ENCODE measurements around the gene BLM.
"Not testable (repeated sequence)": the region's sequence is repeated elsewhere in the genome, so short reads cannot be mapped to it uniquely, and the experiment has no call there.

The BLM gene

DNA sequence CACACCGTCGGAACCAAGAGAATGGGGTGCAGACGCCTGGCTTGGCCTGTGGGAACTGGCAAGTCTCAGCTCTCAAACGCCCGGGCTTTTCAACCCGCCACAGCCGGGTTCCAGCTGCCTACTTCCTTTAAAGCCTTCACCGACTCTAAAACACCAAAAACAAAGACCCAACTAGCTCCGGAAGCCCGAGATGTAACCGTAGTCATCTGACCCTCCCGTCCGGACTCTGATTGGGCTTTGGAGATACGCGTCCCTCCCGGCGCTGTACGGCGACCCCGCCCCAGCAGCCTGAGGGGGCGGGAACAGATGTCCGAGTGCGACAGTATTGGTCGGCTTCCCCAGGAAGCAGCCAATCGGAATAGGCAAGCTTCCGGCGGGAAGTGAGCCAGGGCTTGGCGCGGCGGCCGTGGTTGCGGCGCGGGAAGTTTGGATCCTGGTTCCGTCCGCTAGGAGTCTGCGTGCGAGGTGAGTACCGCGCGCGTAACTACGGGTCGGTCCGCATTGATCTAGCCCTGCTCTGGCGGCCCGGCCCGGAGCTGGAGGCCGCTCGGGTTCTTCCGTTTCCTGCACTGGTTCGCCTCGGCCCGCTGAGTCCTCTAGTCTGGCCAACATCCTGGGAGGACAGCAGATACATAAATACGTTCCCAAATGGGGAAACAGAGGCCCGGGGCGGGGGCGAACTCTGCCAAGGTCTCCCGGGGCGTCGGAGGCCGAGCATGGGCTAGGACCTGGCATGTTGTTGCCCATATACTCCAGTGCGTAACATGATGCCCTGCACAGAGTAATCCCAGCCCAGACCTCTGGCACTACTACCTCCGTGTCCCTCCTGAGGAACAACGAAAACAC is at the start of gene BLM:
Gene BLM, plus strand, starts transcription at position 371 of the 846 bp plus-strand sequence. CDS start 30,047 bp downstream, outside the sequence.
- DNase-seq: peak; percentile 92

DNA sequence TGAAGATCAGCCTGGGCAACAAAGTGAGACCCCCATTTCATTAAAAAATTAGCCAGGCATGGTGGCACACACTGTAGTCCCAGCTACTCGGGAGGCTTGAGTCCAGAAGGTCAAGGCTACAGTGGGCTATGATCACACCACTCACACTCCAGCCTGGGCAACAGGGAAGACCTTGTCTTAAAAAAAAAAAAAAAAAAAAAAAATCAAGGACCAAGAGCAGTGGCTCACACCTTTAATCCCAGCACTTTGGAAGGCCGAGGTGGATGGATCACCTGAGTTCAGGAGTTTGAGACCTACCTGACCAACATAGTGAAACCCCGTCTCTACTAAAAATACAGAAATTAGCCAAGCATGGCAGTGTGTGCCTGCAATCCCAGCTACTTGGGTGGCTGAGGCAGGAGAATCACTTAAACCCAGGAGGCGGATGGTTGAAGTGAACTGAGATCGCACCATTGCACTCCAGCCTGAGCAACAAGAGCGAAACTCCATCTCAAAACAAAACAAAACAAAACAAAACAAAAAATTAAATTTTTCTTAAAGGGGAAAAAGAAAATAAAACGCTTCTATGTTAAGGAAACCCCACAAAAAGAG is 49.3 kb upstream of the BLM start:
- not testable (repeated sequence) for DNase-seq

DNA sequence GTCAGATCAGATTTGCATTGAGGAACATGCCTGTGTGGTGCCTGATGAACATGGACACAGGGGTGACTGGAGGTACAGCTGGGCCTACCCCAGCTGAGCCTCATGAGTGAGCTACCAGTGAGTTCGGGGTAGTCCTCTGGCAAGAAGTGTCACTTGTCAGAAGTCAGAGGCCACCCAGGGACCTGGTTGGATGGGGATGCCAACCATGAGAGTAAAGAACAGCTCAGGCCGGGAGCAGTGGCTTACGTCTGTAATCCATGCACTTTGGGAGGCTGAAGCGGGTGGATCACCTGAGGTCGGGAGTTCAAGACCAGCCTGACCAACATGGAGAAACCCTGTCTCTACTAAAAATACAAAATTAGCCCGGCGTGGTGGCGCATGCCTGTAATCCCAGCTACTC is 46.5 kb upstream of the BLM start:
- not testable (repeated sequence) for DNase-seq

DNA sequence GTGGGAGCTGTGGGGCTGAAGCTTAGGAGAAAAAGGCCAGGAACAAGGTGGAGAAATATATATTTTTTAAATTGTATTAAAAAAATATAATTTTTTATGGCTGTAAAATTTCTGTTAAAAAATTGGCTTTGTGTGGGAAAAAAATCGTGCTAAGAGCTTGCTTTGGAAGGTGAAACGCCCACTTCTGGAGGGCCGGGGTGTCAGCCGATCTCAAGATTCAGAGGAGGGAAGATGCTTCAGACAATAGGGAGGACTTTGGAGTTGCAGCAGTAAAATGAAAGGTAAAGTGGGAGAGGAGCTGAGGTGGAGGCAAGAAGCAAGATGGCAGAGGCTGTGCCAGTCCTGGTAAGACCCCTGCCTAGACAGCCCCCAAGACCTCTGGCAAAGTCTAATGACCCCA is 45.9 kb upstream of the BLM start:
- DNase-seq: no peak

DNA sequence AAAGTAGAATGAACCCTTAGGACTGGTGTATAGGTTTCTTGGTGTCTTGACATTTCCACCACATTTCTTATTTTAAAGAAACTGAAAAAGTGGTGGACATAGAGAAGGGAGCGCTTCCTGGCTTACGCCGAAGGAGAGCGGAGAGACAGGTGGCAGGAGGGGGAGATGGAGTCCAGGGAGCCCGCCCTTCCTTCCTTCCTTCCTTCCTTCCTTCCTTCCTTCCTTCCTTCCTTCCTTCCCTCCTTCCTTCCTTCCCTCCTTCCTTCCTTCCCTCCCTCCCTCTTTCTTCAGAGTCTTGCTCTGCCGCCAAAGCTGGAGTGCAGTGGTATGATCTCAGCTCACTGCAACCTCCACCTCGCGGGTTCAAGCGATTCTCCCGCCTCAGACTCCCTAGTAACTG is 43.8 kb upstream of the BLM start:
- DNase-seq: not testable (repeated sequence)

DNA sequence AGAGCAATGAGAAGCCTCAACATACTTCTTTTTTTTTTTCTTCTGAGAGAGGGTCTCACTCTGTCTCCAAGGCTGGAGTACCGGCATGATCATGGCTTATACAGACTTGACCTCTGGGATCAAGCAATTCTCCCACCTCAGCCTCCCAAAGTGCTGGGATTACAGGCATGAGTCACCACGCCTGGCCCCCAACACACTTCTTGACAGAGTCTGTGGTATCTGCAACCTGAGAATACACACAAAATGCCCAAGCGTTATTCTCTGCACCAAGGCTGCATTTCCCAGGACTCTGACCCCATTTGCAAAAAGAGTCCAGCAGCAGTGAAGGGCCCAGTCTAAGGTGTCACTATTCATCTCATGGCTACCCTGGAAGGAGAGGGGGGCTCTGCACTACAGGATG is 42.7 kb upstream of the BLM start:
- DNase-seq: no peak

DNA sequence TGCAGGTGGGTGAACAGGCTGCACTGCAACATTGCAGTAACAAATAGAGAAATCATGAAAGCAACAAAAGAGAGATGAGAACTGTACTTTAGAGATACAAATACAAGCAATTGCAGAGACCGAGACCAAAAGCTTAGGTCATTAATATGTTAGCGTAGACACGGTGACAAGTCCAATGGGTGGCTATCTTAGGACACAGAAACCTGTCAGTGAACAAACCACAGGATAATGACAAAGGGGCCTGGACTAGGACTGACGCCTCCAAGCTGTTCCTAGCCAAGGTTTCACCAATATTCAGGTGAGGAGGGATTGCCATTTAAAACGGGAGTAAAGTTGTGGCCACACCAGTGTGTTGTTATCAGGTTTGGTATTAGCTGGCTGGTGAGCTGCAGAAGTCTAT is 41.7 kb upstream of the BLM start:
- DNase-seq: no peak

DNA sequence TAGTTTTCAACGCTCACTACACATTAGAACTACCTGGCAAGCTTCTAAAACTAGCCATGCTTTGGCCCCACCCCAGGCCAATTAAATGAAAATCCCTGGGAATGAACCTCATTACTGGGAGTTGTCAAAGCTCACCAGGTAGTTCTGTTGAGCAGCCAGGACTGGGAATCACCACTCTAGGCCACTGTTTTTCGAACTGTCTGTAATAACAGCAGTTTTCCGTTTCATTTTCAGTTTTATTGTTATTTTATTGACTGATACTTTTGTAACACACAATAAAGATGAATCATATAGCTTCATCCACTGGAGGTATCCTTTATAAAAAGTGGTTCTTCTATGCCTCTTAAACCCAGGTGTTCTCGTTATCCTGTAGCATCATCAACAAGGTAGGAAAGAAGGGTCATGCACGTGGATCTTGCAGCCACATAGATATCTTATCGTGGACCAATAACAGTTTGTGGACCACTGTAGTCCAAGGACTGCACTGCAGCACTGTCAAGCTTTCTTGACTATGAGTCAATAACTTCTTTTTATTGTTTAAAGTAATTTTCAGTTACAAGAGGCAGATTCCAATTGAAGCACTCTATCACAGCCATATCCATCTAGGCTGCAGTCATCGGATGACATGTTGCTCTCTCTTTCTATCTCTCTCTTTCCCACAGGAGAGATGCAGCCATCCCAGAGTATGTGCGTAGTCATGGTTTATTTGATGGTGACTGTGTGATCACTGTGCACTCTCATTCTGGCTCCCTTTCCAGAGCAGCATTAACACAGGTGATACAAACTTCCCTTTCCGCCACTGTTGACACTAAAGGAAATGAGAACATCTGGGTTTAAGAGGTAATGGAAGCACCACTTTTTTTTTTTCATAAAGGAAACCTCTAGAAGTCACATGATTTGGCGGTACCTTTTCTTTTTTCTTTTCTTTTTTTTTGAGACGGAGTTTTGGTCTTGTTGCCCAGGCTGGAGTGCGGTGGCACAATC is 39.0 kb upstream of the BLM start:
- no peak for DNase-seq

DNA sequence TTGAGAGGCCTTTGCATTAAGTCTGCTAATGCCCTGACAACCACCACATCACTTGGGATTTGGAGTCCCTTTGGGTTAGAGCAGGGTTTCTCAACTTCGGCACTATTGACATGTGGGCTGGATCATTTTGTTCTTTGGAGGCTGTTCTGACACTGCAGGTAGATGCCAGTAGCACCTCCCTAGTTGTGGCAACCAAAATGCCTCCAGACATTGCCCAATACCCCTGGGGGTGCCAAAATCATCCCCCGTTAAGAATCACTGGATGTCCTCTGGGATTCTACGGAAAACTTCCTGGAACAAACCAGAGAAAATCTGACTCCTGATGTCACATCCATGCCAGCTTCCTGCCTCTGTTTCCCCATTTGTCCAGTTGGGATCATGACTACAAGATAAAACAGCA is 37.2 kb upstream of the BLM start:
- no peak for DNase-seq

DNA sequence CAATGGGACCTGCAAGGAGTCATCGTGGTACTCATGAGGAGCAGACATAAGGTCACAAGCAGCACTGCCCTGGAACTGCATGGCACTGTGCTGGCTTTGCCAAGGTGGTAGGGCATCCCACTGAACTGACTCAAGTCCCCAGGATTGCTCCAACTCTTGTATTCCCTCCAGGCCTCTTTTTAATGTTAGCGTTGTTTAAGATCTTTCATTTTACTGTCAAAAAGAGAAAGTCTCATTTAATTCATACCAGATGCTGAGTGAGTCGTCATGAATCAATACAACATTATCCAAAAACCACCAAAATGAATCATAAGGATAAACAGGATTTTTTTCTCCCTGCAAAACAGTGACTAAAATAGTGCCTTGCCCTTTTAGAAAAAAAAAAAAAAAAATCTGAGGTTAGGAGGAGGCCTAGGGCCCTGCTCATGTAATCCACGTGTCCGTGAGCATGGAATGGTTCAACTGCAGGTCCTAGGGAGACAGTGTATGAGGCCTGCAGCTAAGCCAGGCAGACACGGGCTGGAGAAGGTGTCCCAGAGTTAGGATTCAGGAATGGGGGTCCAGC is 36.7 kb upstream of the BLM start:
- no peak for DNase-seq

DNA sequence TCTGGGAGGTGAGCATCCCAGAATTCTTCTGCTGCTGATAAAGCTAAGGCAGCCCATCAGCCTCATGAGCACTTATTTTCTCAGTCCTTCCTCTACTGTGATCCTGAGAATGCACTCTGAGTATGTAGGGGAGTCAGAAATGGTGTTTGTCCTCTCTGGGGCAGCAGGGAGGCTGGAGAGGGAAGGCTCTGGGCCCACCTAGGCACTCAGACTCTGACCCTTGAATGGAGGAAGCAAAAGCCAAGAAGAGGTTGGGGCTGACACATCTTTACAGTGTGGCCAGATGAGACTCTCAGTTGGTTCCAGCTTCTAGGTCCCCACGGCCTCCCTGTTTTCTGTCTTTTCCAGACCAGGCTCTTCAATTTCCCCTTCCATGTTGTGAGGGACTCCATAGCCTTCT is 36.1 kb upstream of the BLM start:
- no peak for DNase-seq

DNA sequence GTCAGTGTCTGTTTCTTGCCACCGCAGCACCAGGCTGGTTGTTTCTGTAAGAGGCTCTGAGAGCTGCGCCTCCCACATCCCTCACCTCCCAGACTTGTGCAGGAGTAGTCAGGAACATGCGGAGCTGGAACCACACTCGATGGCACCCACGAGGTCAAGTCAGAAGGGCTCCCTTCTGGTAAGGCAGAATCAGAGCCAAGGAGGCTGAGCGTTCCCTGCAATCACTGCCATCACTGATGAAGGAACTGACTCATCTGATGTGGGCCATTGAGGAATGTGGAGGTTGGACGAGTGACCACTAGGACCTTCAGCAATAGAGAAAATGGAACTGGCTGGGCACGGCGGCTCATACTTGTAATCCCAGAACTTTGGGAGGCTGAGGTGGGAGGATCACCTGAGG is 35.7 kb upstream of the BLM start:
- no peak for DNase-seq

DNA sequence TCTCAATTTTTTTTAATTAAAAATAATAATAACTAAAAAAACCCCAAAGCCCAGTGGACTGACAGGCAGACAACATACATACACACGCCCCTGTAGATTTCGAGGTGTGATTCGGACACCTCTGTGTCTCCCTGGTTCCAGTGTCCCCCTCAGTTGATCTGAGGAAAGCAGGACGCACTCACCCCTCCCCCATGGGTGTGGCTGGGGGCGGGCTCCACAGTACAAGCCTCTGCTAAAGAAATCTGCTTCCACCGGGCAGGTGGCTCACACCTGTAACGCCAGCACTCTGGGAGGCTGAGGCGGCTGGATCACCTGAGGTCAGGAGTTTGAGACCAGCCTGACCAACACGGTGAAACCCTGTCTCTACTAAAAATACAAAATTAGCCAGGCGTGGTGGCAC is 33.8 kb upstream of the BLM start:
- no peak for DNase-seq

DNA sequence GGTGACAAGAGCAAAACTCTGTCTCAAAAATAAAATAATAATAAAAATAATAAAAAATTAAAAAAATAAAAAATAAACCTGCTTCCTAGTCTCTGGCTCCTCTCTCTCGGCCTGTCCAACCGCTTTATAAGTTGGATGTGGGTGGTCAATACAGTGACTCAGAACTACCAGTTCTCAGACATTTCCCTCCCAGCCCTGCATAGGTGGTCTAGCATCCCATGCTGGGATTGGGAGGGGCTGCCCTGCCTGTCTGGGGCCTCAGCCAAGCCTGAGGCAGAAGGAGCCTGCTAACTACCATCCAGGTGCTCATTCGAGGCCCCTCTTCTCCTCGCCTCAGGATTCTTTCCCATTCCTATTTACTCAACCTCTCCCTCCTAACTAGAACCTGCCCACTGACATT is 33.3 kb upstream of the BLM start:
- DNase-seq: no peak

DNA sequence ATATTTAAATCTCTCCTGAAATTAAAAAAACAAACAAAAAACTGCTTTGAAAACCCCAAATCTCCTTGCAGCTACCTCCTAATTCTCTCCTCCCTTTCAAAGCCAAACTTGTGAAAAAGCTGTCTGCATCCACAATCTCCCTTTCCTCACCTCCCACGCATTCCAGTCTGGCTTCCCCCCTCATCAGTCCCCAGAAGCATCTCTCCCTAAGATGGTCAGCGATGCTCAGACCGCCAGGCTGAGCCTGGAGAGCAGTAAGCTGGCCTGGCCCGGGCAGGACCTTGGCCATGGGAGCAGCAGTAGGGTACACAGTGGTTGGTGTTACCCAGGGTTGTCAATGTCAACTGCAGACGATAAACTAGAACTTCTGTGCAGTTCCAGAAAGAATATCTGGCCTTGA is 32.9 kb upstream of the BLM start:
- DNase-seq: no peak

DNA sequence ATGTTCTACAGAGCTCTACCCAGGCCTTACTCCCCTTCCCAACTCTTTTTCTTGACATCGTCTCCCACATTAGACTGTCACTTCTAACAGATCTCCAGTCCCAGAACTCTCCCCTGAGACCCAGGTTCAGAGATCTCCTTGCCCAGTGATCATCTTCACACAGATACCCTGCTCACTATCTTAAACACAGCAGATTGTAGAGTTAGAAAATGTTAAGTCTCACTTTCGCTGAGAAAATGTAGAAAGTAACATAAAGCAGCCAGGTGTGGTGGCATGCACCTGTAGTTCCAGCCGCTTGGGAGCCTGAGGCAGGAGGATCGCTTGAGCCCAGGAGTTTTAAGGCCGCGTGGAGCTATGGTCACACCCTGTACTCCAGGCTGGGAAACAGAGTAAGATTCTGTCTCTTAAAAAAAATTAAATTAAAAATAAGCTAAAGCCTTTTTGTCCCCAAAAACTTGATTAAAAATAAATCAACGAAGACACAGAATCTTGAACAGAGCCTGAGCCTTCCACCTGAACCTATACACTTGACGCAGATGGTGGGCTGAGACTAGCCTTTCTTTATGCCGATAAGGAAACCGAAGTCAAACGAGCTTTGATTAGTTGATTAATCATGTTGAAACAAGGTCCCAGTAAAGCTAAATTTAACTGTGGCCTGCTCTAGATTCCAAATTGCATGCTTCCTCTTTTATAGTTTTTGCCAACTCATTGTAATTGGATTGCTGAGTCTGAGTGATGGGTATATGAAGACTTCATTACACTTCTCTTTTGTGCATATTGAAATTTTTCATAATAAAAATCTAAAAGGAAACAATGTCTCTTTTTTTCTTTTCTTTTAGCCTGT is 31.3 kb upstream of the BLM start:
- DNase-seq: no peak

DNA sequence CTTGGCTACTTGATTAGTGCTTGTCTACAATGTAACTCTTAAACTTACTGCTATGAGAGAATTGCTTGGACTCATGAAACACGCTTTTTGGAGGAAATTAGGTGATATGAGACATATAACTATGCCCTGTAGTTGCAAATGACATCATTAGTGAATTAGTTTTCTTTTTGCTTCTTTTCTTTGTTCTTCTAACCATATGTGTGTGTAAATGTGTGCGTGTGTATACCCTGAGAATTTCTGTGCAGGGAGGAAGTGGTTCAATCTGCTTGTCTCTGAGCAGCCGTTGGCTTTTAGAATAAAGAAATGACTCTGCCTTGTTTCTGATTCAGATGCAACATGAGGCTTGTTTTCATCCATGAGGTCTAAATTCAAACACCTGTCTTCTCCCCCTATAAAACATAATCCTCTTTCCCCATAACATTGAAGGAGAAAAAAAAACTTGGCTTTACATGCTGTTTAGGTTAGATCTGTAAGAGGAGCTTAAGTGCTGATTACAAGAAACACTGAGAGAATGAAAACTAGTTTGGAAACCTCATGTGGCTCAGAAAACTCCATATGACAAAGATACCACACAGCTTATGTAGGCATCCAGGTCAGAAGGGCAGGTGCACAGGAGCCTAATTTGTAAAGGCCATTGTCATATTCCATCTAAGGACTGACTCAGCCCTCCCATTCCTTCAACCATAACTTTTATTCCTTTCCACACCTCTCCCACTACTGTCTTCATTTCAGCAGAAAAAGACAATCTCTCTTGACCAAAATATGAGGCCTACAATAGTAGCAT is 30.5 kb upstream of the BLM start:
- DNase-seq: no peak

DNA sequence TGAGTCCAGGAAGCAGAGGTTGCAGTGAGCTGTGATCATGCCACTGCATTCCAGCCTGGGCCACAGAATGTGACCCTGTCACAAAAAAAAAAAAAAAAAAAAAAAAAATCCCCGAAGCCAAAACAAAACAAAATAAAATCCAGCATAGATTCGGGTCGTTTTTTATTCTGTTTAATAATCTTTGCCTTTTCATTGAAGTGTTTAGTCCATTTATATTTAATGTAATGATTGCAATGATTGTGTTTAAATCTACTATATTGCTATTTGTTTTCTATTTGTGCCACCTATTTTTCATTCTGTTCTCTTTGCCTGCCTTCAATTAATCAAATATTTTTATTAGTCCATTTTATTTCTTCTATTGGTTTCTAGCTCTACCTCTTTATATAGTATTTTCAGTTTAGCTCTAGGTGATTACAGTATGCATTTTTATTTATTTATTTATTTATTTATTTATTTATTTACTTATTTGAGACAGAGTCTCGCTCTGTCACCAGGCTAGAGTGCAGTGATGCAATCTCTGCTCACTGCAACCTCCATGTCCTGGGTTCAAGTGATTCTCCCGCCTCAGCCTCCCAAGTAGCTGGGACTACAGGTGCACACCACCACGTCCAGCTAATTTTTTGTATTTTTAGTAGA is 27.7 kb upstream of the BLM start:
- DNase-seq: not testable (repeated sequence)

DNA sequence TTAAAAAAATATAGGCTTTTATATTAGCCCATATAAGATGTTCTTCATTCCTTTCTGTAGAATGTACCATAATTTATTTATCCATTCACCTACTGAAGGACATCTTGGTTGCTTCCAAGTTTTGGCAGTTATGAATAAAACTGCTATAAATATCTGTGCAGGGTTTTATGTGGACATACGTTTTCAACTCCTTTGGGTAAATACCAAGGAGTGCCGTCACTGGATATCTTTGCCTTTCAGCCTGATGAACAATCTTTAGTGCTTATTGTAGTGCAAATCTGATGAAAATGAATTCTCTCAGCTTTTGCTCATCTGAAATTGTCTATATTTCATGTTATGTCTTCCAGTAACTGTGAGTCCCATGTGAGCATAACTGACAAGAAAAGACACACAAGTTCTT is 26.6 kb upstream of the BLM start:
- no peak for DNase-seq

DNA sequence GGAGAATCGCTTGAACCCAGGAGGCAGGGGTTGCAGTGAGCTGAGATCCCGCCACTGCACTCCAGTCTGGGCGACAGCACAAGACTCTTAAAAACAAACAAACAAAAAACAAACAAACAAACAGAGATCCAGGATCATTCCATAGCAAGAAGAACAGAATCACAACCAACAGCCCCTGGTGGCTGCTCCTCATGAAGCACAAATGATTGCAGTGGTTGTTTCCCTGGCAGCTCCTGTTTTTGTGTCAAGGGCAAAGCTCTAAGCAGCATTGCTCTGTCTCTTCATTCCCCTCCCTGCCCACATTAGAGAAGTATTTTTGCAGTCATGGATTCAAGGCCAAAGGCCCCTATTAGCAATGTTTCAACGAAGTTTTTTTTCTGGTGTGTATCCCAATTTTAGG is 25.8 kb upstream of the BLM start:
- DNase-seq: no peak

Data from NCI-H1436 treated with DMSO at 0.1 percent for 48 hours (cell line).